ENCODE results near the gene ENO3. TPM values are rescaled to one million over a fixed set of nuclear protein-coding genes. Genes with fewer than 3 reads are reported as not detected.

The ENO3 gene
- total RNA-seq, 4 donors from 2014 or later: 2.0 to 4.2 (median 3.2) TPM

DNA sequence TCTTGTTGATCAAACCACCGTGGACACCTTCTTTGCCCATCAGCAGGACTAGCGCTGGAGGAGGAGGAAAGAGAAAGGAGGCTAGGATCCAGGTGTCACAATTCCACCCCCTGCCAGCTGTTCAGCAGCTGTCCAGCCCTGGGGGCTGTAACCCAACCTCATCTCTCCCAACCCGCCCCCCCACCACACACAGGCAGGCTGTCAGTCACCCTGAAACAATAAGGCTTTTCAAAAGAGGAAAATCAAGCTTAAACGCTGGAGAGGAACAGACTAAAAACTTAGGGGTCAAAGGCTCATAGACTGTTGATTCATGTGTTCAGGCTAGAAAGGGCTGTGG, 5.0 kb upstream of the ENO3 start:
- TF ChIP-seq EP300 (IDR thresholded peaks at IDR 0.05): no peak
- TF ChIP-seq, protein P1, sequence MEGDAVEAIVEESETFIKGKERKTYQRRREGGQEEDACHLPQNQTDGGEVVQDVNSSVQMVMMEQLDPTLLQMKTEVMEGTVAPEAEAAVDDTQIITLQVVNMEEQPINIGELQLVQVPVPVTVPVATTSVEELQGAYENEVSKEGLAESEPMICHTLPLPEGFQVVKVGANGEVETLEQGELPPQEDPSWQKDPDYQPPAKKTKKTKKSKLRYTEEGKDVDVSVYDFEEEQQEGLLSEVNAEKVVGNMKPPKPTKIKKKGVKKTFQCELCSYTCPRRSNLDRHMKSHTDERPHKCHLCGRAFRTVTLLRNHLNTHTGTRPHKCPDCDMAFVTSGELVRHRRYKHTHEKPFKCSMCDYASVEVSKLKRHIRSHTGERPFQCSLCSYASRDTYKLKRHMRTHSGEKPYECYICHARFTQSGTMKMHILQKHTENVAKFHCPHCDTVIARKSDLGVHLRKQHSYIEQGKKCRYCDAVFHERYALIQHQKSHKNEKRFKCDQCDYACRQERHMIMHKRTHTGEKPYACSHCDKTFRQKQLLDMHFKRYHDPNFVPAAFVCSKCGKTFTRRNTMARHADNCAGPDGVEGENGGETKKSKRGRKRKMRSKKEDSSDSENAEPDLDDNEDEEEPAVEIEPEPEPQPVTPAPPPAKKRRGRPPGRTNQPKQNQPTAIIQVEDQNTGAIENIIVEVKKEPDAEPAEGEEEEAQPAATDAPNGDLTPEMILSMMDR (IDR thresholded peaks at IDR 0.05): no peak
- no peak for TF ChIP-seq POLR2AphosphoS5 (IDR thresholded peaks at IDR 0.05)
- no peak for TF ChIP-seq POLR2A (IDR thresholded peaks at IDR 0.05)
- DNase-seq (ENCODE audit: low spot score in 2 of 2): no peak
- 13% methylated on average over 4 of the region's 4 CpGs for WGBS
- Histone ChIP-seq H3K27ac (peak overlapping the region; percentile 98), H3K9me3 (no peaks in the 10 kb centered on the region), H3K4me3 (peak overlapping the region; percentile 85), H3K27me3 (no peaks in the 10 kb centered on the region), H3K4me1 (peaks cover 82% of the 10 kb centered on the region), H3K36me3 (peaks cover 30% of the 10 kb centered on the region)

DNA sequence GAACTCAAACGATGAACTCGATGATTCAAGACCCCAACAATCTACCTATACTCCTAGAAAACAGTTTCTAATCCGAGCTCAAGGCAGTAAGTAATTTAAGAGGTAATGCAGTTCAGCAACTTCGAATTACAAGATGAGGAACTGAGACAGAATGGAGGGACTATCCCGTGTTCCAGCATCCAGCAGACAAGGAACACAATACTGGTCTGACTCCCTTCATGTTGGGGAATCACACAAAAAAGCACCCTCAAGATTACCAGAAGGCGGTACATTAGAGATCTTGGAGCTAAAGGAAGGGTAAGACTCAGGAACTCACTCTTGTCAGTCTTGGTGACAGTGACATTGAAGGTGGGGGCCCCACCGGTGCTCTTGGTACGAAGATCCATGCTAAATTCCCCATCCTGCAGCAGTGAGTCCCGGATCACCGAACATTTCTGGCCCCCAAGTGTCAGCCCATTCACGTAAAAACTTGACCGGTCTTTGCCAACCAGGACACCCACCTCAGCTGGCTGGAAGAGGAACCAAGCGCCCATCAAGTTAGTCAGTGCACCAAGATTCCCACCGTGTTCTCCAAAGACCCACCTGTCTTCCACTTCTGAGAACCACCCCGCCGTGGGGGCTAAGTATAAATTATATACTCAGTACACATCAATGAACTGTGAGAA, 4.5 kb upstream of the ENO3 start:
- TF ChIP-seq EP300 (IDR thresholded peaks at IDR 0.05) (no peak), POLR2A (IDR thresholded peaks at IDR 0.05) (no peak), POLR2AphosphoS5 (IDR thresholded peaks at IDR 0.05) (no peak)
- TF ChIP-seq, protein P1 (IDR thresholded peaks at IDR 0.05): no peak
- H3K4me1 ChIP-seq: peaks cover 79% of the 10 kb centered on the region
- H3K27me3 ChIP-seq: no peaks in the 10 kb centered on the region
- no peak for DNase-seq (ENCODE audit: low spot score in 2 of 2)
- peak overlapping the region; percentile 85 for H3K4me3 ChIP-seq
- H3K9me3 ChIP-seq: no peaks in the 10 kb centered on the region
- peaks cover 30% of the 10 kb centered on the region for H3K36me3 ChIP-seq
- peak overlapping the region; percentile 98 for H3K27ac ChIP-seq
- 19% methylated on average over 16 of the region's 16 CpGs for WGBS

DNA sequence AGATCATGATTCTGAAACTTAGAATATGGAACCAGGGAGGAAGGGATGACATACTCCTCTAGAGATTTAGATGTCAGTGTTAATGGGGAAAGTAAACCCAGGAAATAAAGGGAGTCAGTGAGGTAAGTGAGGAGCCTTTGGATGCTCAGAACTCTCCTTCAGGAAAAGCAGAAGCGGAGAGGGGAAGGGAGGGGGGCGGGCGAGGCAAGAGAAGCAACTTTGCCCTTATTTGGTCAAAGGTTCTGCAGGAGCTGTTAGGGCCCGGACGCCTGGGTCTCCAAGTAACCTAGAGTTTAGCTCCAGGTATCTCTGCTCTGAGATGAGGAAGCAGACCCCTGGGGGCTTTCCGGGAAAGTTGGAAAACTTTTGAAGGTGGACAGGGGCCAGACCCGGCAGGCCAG, 3.9 kb upstream of the ENO3 start:
- H3K4me1 ChIP-seq: peaks cover 73% of the 10 kb centered on the region
- H3K27ac ChIP-seq: peak overlapping the region; percentile 98
- H3K36me3 ChIP-seq: peaks cover 29% of the 10 kb centered on the region
- TF ChIP-seq EP300 (IDR thresholded peaks at IDR 0.05) (no peak), POLR2AphosphoS5 (IDR thresholded peaks at IDR 0.05) (no peak), POLR2A (IDR thresholded peaks at IDR 0.05) (no peak)
- TF ChIP-seq, protein P1 (IDR thresholded peaks at IDR 0.05): no peak
- peak overlapping the region; percentile 85 for H3K4me3 ChIP-seq
- no peaks in the 10 kb centered on the region for H3K9me3 ChIP-seq
- no peaks in the 10 kb centered on the region for H3K27me3 ChIP-seq
- 0% methylated on average over 7 of the region's 7 CpGs for WGBS
- no peak for DNase-seq (ENCODE audit: low spot score in 2 of 2)

DNA sequence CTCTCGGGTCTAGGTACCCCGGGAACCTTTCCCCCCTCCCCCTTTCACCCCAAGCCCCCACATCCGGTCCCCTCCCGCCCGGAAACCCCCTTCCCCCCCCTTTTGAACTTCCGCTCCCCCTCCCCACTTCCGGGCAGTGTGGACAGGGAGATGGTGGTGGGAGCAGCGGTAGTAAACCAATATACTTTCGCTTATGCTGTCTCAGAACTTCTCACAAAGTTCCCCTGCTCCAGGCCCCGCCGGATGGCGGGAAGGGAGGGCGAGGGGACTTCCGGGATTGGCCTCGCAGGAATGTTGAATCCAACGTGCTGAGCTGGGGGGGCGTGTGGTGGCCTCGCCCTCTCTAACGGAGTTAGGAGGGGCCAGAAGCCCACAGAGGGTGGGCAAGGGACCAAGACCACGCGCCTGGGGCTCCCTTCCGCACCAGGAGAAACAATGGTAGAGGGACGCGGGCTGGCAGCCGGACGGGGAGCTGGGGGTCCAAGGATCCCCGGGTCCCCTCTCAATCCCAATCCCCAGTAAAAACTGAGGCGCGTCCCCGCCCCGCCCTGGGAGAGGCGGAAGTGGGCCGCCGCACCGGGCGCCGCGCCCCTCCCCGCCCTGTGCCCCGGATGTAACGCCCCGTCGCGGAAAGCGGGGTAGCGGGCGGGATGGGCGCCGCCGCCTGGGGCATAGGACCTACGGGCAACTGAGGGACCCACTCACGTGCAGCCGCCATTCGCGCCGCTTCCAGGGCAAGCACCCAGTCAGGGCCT, 3.3 kb upstream of the ENO3 start:
- peaks cover 23% of the 10 kb centered on the region for H3K36me3 ChIP-seq
- H3K9me3 ChIP-seq: no peaks in the 10 kb centered on the region
- DNase-seq (ENCODE audit: low spot score in 2 of 2): peak in 1 of 2 donors; percentile 81
- H3K27ac ChIP-seq: peak overlapping the region; percentile 98
- H3K4me3 ChIP-seq: peak overlapping the region; percentile 85
- WGBS: 0% methylated on average over 16 of the region's 56 CpGs
- H3K27me3 ChIP-seq: no peaks in the 10 kb centered on the region
- TF ChIP-seq, protein P1 (IDR thresholded peaks at IDR 0.05): no peak
- no peak for TF ChIP-seq EP300 (IDR thresholded peaks at IDR 0.05)
- no peak for TF ChIP-seq POLR2A (IDR thresholded peaks at IDR 0.05)
- peak in 1 of 3 donors; percentile 10 for TF ChIP-seq POLR2AphosphoS5 (IDR thresholded peaks at IDR 0.05)
- H3K4me1 ChIP-seq: peaks cover 67% of the 10 kb centered on the region

Measured in suprapubic skin (tissue), 4 donors.